HG03457 (cell line): Measurements from ENCODE around the gene PAPSS2.

Source experiments
- ATAC-seq: cut with Tn5 transposase; IDR thresholded peaks from one replicate; pipeline ENCODE4 v1.9.1; 2021; ENCODE audit warnings: moderate number of reproducible peaks; ENCODE audit not compliant: unreplicated experiment

Gene PAPSS2

GRCh38 chr10:87771871-87772500, 112.3 kb downstream of the PAPSS2 start:
- no peak for ATAC-seq

GRCh38 chr10:87775766-87776165, 116.1 kb downstream of the PAPSS2 start:
- ATAC-seq: no peak

GRCh38 chr10:87776328-87776727, 116.7 kb downstream of the PAPSS2 start:
- no peak for ATAC-seq

GRCh38 chr10:87781545-87781944, 121.9 kb downstream of the PAPSS2 start:
- ATAC-seq: no peak

DNA sequence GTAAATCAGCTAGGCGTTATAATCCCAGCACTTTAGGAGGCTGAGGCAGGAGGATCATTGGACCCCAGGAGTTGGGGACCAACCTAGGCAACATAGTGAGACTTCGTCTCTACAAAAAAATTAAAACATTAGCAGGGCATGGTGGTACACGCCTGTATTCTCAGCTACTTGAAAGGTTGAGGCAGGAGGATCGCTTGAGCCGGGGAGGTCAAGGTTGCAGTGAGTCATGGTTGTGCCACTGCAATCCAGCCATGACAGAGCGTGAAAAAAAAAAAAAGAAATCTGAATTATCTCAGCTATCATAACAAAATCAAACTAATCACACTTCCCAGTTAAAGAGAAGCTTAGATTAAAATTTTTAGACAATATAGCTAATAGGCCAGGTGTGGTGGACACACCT, 123.0 kb downstream of the PAPSS2 start:
- no peak for ATAC-seq

DNA sequence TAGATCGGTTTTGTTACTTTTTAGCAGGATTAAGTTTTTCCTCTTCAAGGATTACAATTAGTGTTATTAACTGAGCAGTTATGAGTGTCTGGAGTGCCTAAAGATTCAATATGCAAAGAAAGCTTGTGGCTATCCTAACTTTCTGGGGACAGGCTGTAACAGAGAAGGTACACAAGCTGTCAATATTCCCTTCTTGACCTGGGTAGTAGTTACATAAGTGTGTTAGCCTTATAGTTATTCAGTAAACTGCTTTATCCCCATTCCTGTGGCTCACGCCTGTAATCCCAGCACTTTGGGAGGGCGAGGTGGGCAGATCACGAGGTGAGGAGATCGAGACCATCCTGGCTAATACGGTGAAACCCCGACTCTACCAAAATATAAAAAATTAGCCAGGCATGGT, 126.7 kb downstream of the PAPSS2 start:
- no peak for ATAC-seq

DNA sequence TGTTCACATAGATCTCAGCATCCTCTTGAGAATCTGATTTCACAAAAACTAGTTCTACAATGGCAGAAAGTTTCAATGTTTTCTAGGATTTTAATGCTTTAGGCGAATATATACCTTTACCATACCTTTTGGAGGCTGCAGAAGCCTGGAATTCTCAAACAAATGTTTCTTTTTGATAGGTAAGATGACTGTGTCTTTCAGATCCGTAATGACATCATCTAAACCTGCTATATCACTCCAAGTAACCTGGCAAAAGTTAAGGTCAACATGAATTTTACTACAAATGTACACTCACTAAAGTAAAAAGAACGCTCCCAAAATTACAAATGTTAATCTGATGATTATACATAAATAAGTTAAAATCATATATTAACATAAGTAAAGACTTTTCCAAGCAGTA, 130.5 kb downstream of the PAPSS2 start:
- no peak for ATAC-seq

DNA sequence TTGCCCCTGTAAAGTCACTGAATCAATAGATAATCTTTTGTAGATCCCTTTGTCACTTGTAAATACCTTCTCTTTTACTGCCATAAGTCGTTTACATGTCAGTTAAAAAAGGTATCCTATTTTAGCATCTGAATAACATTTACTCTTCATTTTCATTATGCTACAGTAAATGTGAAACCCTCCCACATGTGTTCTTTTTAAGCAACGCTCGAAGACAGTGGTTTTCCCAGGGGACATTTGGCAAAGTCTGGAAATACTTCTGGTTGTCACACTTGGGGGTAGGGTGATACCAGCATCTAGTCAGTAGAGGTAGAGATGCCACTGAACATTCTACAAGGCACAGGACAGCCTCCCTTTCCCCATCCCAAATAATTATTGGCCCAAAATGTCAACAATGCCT, 134.6 kb downstream of the PAPSS2 start:
- ATAC-seq: no peak
